BJ (cell line): Measurements from ENCODE around the gene GPATCH3. TPM values are rescaled to one million over a fixed set of nuclear protein-coding genes. Genes with fewer than 3 reads are reported as not detected.

Experiments used
- CTCF ChIA-PET: fragments of 350-600 bp; formaldehyde crosslinking; extraction: SDS; loops from one replicate; lab custom pipeline; 2021; ENCODE audit warnings: antibody characterized with exemption, inconsistent platforms; lab: Yijun Ruan, JAX
- POLR2A ChIA-PET: fragments of 300-600 bp; sonication (Branson Sonifier 250); formaldehyde crosslinking; extraction: SDS; loops from one replicate; lab custom pipeline; 2021; ENCODE audit warnings: antibody characterized with exemption; lab: Charles Lee
- DNase-seq: peaks from one replicate; pipeline ENCODE4 v3.0.0-alpha.2; 2011; ENCODE audit warnings: low read depth
- H3K27me3 ChIP-seq: 2 replicates; pipeline ENCODE4 v1.6.0; 2011; ENCODE audit warnings: low read length; ENCODE audit not compliant: control insufficient read depth, insufficient read depth
- H3K36me3 ChIP-seq: 2 replicates; pipeline ENCODE4 v1.5.1; 2011; ENCODE audit warnings: low read length; ENCODE audit not compliant: control insufficient read depth, insufficient read depth
- H3K4me3 ChIP-seq: 2 replicates; pipeline ENCODE4 v1.5.1; 2011; ENCODE audit warnings: low read depth, mild to moderate bottlenecking, control low read depth, low read length
- CTCF ChIP-seq: IDR thresholded peaks from 2 replicates; pipeline ENCODE4 v1.5.1; 2011; ENCODE audit warnings: low read depth, mild to moderate bottlenecking, control low read depth, inconsistent platforms, low read length, moderate library complexity; ENCODE audit not compliant: insufficient read depth
- polyA plus RNA-seq: library from polyadenylated mRNA; depleted of rRNA; stranded (reverse); fragments of >200 nt; gene quantifications from 2 replicates; pipeline ENCODE4 v1.2.3, GENCODE V29; 2011

The GPATCH3 gene
- polyA plus RNA-seq, 1 experiment = 12.2 TPM

GRCh38 chr1:26854906-26855305, 45.4 kb downstream of the GPATCH3 start:
- no peak for TF ChIP-seq CTCF
- ChIA-PET POLR2A (no interaction called here), CTCF (interaction anchor here (0.7 to 2.8 kb wide), 4 partner anchors 23 to 252 kb away, joined by 4 to 11 read pairs (median 6); no protein-coding TSS in a partner anchor)
- H3K27me3 ChIP-seq = no peaks in the 10 kb centered on the region
- no peak overlapping the region for H3K4me3 ChIP-seq
- no peak for DNase-seq
- peaks cover 33% of the 10 kb centered on the region for H3K36me3 ChIP-seq

GRCh38 chr1:26853600-26853999, 46.7 kb downstream of the GPATCH3 start:
- H3K36me3 ChIP-seq = peaks cover 35% of the 10 kb centered on the region
- no peak overlapping the region for H3K4me3 ChIP-seq
- ChIA-PET POLR2A (no interaction called here), CTCF (interaction anchor here (0.6 to 2.8 kb wide), 4 partner anchors 12 to 55 kb away, joined by 3 to 7 read pairs (median 3); no protein-coding TSS in a partner anchor)
- no peak for TF ChIP-seq CTCF
- DNase-seq = no peak
- no peaks in the 10 kb centered on the region for H3K27me3 ChIP-seq

- POLR2A ChIA-PET = no interaction called here
- DNase-seq = no peak
- H3K4me3 ChIP-seq = no peak overlapping the region
- H3K36me3 ChIP-seq = peaks cover 35% of the 10 kb centered on the region
- H3K27me3 ChIP-seq = no peaks in the 10 kb centered on the region
- TF ChIP-seq CTCF = peak; percentile 87
- CTCF ChIA-PET = interaction anchor here (0.6 to 1.0 kb wide), 2 partner anchors 17 to 55 kb away, joined by 3 read pairs; no protein-coding TSS in a partner anchor
These were observed 47.1 kb downstream of the GPATCH3 start for GRCh38 chr1:26853156-26853555.

GRCh38 chr1:26852701-26853100, 47.6 kb downstream of the GPATCH3 start:
- peaks cover 35% of the 10 kb centered on the region for H3K36me3 ChIP-seq

More at GRCh38 chr1:26852701-26853100, 47.6 kb downstream of the GPATCH3 start:
- no peak for TF ChIP-seq CTCF
- H3K27me3 ChIP-seq = no peaks in the 10 kb centered on the region
- H3K4me3 ChIP-seq = no peak overlapping the region
- no peak for DNase-seq
- ChIA-PET CTCF (no interaction called here), POLR2A (no interaction called here)
